Endothelial cell of hepatic sinusoid (primary cell): ENCODE measurements around the gene CBLN3.

Source experiments
- in situ Hi-C: cut with HindIII; loops from 2 replicates; pipeline ENCODE4 v1.10.0; 2017; ENCODE audit warnings: low sequenced_read_pairs

The CBLN3 gene

GRCh38 chr14:24408764-24409163, 20.7 kb downstream of the CBLN3 start:
- in situ Hi-C loops: no loop called here

GRCh38 chr14:24407608-24408325, 21.7 kb downstream of the CBLN3 start:
- in situ Hi-C loops: no loop called here

- in situ Hi-C loops: no loop called here
Measured at GRCh38 chr14:24406416-24406815, 23.1 kb downstream of the CBLN3 start.

- in situ Hi-C loops: no loop called here
Measured at GRCh38 chr14:24404814-24405213, 24.7 kb downstream of the CBLN3 start.

- in situ Hi-C loops: no loop called here
Measured at GRCh38 chr14:24403294-24403998, 26.0 kb downstream of the CBLN3 start.

GRCh38 chr14:24401810-24402702, 27.4 kb downstream of the CBLN3 start:
- in situ Hi-C loops: no loop called here

- in situ Hi-C loops: no loop called here
Measured at GRCh38 chr14:24399999-24400718, 29.3 kb downstream of the CBLN3 start.

- in situ Hi-C loops: no loop called here
Measured at GRCh38 chr14:24399447-24399822, 30.0 kb downstream of the CBLN3 start.

- in situ Hi-C loops: no loop called here
Measured at GRCh38 chr14:24398653-24399446, 30.6 kb downstream of the CBLN3 start, which contains the start of gene NYNRIN. Gene NYNRIN (plus strand): TSS chr14:24399003. CDS start chr14:24399247, 244 bp downstream.

GRCh38 chr14:24398293-24398652, 31.2 kb downstream of the CBLN3 start:
- in situ Hi-C loops: no loop called here

GRCh38 chr14:24397639-24398292, 31.7 kb downstream of the CBLN3 start:
- in situ Hi-C loops: no loop called here

- in situ Hi-C loops: no loop called here
Measured at GRCh38 chr14:24395609-24396582, 33.6 kb downstream of the CBLN3 start.

- in situ Hi-C loops: no loop called here
Measured at GRCh38 chr14:24394275-24394674, 35.2 kb downstream of the CBLN3 start.

GRCh38 chr14:24392325-24393091, 37.0 kb downstream of the CBLN3 start:
- in situ Hi-C loops: no loop called here

GRCh38 chr14:24390701-24391468, 38.6 kb downstream of the CBLN3 start:
- in situ Hi-C loops: no loop called here

- in situ Hi-C loops: no loop called here
Measured at GRCh38 chr14:24389226-24389848, 40.1 kb downstream of the CBLN3 start.
